ENCODE measurements around the gene RHBDD2.

RHBDD2 gene

DNA sequence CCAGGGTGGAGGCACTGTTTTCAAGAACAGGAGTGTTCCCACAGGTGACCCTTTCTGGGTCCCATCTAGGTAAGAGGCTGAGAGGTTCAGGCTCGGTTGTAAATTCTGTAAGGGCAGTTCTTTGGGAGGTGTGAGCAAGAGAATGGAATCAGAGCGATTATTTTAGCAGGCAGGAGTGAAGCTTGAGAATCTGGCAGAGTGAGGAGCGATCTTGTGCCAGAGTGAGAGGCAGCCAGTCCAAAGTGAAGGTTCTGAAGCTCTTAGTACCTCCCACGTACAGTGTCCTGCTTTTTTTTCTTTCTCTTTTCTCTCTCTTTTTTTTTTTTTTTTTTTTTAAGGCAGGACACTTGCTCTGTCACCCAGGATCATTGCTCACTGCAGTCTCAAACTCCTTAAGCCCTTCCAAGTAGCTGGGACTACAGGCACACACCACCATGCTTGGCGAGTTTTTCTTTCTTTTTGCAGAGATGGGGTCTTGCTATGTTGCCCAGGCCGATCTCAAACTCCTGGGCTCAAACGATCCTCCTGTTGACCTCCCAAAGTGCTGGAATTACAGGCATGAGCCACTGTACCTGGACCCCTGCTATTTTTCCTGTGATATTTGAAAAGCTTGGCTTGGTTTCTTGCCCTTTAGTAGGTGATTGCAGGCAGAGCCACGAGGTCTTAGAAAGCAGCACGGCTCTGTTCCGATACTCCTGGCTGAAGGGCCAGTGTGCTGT lies 47.0 kb downstream of the RHBDD2 start:
- TF ChIP-seq, protein P1, sequence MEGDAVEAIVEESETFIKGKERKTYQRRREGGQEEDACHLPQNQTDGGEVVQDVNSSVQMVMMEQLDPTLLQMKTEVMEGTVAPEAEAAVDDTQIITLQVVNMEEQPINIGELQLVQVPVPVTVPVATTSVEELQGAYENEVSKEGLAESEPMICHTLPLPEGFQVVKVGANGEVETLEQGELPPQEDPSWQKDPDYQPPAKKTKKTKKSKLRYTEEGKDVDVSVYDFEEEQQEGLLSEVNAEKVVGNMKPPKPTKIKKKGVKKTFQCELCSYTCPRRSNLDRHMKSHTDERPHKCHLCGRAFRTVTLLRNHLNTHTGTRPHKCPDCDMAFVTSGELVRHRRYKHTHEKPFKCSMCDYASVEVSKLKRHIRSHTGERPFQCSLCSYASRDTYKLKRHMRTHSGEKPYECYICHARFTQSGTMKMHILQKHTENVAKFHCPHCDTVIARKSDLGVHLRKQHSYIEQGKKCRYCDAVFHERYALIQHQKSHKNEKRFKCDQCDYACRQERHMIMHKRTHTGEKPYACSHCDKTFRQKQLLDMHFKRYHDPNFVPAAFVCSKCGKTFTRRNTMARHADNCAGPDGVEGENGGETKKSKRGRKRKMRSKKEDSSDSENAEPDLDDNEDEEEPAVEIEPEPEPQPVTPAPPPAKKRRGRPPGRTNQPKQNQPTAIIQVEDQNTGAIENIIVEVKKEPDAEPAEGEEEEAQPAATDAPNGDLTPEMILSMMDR (conservative IDR thresholded peaks at IDR 0.05; ENCODE audit: low read depth, low read length) = no peak
- DNase-seq (ENCODE audit: low read depth) = no peak
- no peak overlapping the region for H3K4me3 ChIP-seq (ENCODE audit: low read depth, low read length)

DNA sequence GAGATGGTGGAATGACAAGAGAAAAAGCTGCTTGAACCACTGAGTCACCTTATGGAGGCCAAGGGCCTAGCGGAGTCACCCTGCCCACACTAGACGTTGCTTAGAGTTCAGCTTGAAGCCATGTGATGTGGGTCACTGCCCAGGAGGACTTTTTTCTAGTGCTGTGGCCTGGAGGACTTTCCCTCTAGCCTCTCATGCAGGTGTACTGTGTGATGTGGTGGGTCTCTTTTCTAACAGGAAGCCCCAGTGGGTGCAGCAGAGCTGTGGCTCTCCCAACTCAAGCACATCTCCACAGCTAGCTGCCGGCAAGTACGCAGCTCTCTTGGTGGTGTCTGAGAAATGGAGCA lies 49.7 kb downstream of the RHBDD2 start:
- no peak for DNase-seq (ENCODE audit: low read depth)
- no peak overlapping the region for H3K4me3 ChIP-seq (ENCODE audit: low read depth, low read length)
- TF ChIP-seq, protein P1 (conservative IDR thresholded peaks at IDR 0.05; ENCODE audit: low read depth, low read length) = no peak

DNA sequence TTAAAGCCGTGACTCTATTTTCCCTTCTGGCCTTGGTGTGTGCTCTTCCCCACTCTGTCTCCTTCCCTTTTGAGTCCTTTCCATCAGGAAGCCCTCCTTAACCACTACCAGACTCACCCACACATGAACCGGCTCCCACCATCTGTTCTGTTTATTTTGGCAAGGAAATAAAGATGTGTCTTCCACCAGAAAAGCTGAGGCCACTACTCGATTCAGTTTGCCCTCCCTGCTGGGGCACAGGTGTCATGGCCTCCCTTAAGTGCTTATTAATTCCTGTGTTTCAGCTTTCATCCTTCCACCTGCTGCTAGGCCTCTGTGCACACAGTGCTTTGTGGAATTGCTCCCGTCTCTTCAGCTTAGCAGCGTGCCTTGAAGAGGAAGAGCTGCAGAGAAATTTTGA lies 52.8 kb downstream of the RHBDD2 start:
- no peak for DNase-seq (ENCODE audit: low read depth)
- H3K4me3 ChIP-seq (ENCODE audit: low read depth, low read length) = no peak overlapping the region
- TF ChIP-seq, protein P1 (conservative IDR thresholded peaks at IDR 0.05; ENCODE audit: low read depth, low read length) = no peak

DNA sequence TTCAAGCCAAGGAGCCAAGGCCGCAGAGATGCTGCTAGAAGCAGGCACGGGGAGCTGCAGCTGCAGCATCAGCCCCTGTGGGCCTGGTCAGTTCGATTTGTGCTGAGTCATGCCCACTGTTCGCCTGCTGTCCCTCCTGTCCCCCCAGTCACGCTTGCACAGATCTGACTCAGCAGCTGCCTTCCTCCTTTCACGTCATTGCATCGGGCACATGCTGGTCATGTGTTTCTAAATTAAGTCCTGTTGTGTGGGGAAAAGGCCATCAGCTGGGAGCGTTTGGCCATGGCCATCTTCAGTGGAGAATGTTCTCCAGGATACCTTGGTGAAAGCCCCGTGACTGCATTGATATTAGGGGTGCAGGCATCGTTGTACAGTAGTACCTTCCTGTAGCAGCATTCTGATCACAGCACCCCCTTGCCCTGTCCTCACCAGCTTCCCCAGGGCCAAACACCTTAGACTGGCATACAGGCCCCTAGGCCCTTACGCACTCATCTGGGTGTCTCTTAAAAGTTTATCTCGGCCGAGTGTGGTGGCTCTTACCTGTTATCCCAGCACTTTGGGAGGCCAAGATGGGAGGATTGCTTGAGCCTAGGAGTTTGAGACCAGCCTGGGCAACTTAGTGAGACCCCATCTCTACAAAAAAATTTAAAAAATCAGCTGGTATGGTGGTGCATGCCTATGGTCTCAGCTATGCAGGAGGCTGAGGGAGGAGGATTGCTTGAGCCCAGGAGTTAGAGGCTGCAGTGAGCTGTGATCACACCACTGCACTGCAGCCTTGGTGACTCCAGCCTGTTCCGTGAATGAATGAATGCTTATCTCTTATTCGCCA lies 59.3 kb downstream of the RHBDD2 start:
- no peak overlapping the region for H3K4me3 ChIP-seq (ENCODE audit: low read depth, low read length)
- peak; percentile 87 for DNase-seq (ENCODE audit: low read depth)
- TF ChIP-seq, protein P1 (conservative IDR thresholded peaks at IDR 0.05; ENCODE audit: low read depth, low read length) = no peak
